GM23338 (cell line): Measurements from ENCODE around the gene ZNF286A. TPM values are rescaled to one million over a fixed set of nuclear protein-coding genes. Genes with fewer than 3 reads are reported as not detected.

Experiments
- ATAC-seq: fragments of 200-7000 bp; cut with Tn5 transposase; 3 replicates; pipeline ENCODE4 v1.9.1; 2020
- DNase-seq: peaks from one replicate; pipeline ENCODE4 v3.0.0-alpha.2; 2015; ENCODE audit warnings: low spot score
- H2AFZ ChIP-seq: fragments of 200-600 bp; sonication (generic); 2 replicates; pipeline ENCODE4 v1.8.0; 2016; ENCODE audit warnings: antibody characterized with exemption, mild to moderate bottlenecking, moderate library complexity
- H3F3A ChIP-seq: fragments of 200-600 bp; sonication (generic); replicated peaks from 2 replicates; pipeline ENCODE4 v1.8.0; 2017; ENCODE audit warnings: antibody characterized with exemption, mixed run types, low read depth
- H3K27ac ChIP-seq: fragments of 200-600 bp; sonication (generic); 2 replicates; pipeline ENCODE4 v1.6.1; 2016; ENCODE audit warnings: low read depth
- H3K27me3 ChIP-seq: fragments of 200-600 bp; sonication (generic); 2 replicates; pipeline ENCODE4 v1.8.0; 2016; ENCODE audit warnings: mild to moderate bottlenecking, mixed run types, moderate library complexity; ENCODE audit not compliant: insufficient read depth
- H3K36me3 ChIP-seq: fragments of 200-600 bp; sonication (generic); 2 replicates; pipeline ENCODE4 v1.8.0; 2016; ENCODE audit warnings: mild to moderate bottlenecking; ENCODE audit not compliant: insufficient read depth
- H3K4me1 ChIP-seq: fragments of 200-600 bp; sonication (generic); 2 replicates; pipeline ENCODE4 v1.8.0; 2016; ENCODE audit warnings: mild to moderate bottlenecking, moderate library complexity; ENCODE audit not compliant: insufficient read depth
- H3K4me2 ChIP-seq: fragments of 200-600 bp; sonication (generic); 2 replicates; pipeline ENCODE4 v1.7.1; 2017; ENCODE audit warnings: mixed run types
- H3K4me3 ChIP-seq: fragments of 200-600 bp; sonication (generic); 2 replicates; pipeline ENCODE4 v1.6.1; 2016; ENCODE audit warnings: mixed run types
- H3K79me2 ChIP-seq: fragments of 200-600 bp; sonication (generic); replicated peaks from 2 replicates; pipeline ENCODE4 v1.8.0; 2017; ENCODE audit warnings: mild to moderate bottlenecking; ENCODE audit not compliant: insufficient read depth
- H3K9me2 ChIP-seq: fragments of 200-600 bp; sonication (generic); 2 replicates; pipeline ENCODE4 v1.8.0; 2017; ENCODE audit not compliant: insufficient read depth
- H4K20me1 ChIP-seq: fragments of 200-600 bp; sonication (generic); replicated peaks from 2 replicates; pipeline ENCODE4 v1.8.0; 2017; ENCODE audit warnings: mild to moderate bottlenecking; ENCODE audit not compliant: insufficient read depth
- H3K27ac Mint-ChIP-seq: 2 replicates; pipeline ENCODE4 v1.8.0; 2020; ENCODE audit warnings: inconsistent platforms, mild to moderate bottlenecking, moderate library complexity, mixed read lengths
- H3K27me3 Mint-ChIP-seq: 3 replicates; pipeline ENCODE4 v1.8.0; 2022; ENCODE audit warnings: low read depth, mild to moderate bottlenecking, moderate library complexity, mixed read lengths, inconsistent platforms; ENCODE audit not compliant: insufficient read depth, poor library complexity
- H3K36me3 Mint-ChIP-seq: 3 replicates; pipeline ENCODE4 v1.8.0; 2021; ENCODE audit warnings: low read depth, mild to moderate bottlenecking, inconsistent platforms, moderate library complexity, mixed read lengths
- H3K4me1 Mint-ChIP-seq: 3 replicates; pipeline ENCODE4 v1.8.0; 2020; ENCODE audit warnings: mild to moderate bottlenecking, inconsistent platforms, mixed read lengths
- H3K4me3 Mint-ChIP-seq: 3 replicates; pipeline ENCODE4 v1.8.0; 2021; ENCODE audit warnings: moderate library complexity, mild to moderate bottlenecking, inconsistent platforms, mixed read lengths
- H3K9me3 Mint-ChIP-seq: 3 replicates; pipeline ENCODE4 v1.8.0; 2020; ENCODE audit warnings: moderate library complexity, mild to moderate bottlenecking, inconsistent platforms, mixed read lengths
- CREB1 ChIP-seq: fragments of 250-450 bp; sonication (Bioruptor Pico); IDR thresholded peaks from 2 replicates; pipeline ENCODE4 v1.5.0; 2020; ENCODE audit warnings: low read depth, mild to moderate bottlenecking, moderate library complexity
- CTCF ChIP-seq, 2 experiments: fragments of 200-600 bp in 1 of 2; sonication (generic) in 1 of 2; conservative IDR thresholded peaks; 2 replicates each; pipeline versions ENCODE4 v1.5.1 to v1.6.1; 2016 to 2017; ENCODE audit warnings: antibody characterized with exemption in 2 of 2, low read depth in 2 of 2, mild to moderate bottlenecking in 2 of 2, moderate library complexity in 1 of 2
- ETS1 ChIP-seq: IDR thresholded peaks from 2 replicates; pipeline ENCODE4 v1.6.1; 2016; ENCODE audit warnings: antibody characterized with exemption
- EZH2 ChIP-seq: fragments of 200-600 bp; sonication (generic); IDR thresholded peaks from one replicate; pipeline ENCODE4 v1.8.0; 2017; ENCODE audit warnings: antibody characterized with exemption, mild to moderate bottlenecking, low read depth; ENCODE audit not compliant: unreplicated experiment
- EZH2phosphoT487 ChIP-seq: fragments of 200-600 bp; sonication (generic); IDR thresholded peaks from one replicate; pipeline ENCODE4 v1.8.1; 2018; ENCODE audit warnings: antibody characterized with exemption; ENCODE audit not compliant: unreplicated experiment
- JUNB ChIP-seq: IDR thresholded peaks from one replicate; pipeline ENCODE4 v1.6.1; 2016; ENCODE audit warnings: antibody characterized with exemption; ENCODE audit not compliant: unreplicated experiment
- NANOG ChIP-seq: IDR thresholded peaks from 2 replicates; pipeline ENCODE4 v1.6.1; 2016; ENCODE audit warnings: antibody characterized with exemption, borderline replicate concordance
- POLR2AphosphoS5 ChIP-seq: IDR thresholded peaks from 2 replicates; pipeline ENCODE4 v1.6.1; 2016; ENCODE audit warnings: antibody characterized with exemption, low read depth
- REST ChIP-seq: IDR thresholded peaks from one replicate; pipeline ENCODE4 v1.6.1; 2018; ENCODE audit warnings: antibody characterized with exemption; ENCODE audit not compliant: unreplicated experiment
- STAT1 ChIP-seq: IDR thresholded peaks from one replicate; pipeline ENCODE4 v1.6.1; 2016; ENCODE audit warnings: antibody characterized with exemption; ENCODE audit not compliant: unreplicated experiment
- ZNF114 ChIP-seq: fragments of 250-450 bp; sonication (Bioruptor Pico); IDR thresholded peaks from 2 replicates; pipeline ENCODE4 v1.5.0; 2020; ENCODE audit warnings: mild to moderate bottlenecking, moderate library complexity
- ZNF331 ChIP-seq: fragments of 250-450 bp; sonication (Bioruptor Pico); IDR thresholded peaks from 2 replicates; pipeline ENCODE4 v1.5.0; 2020; ENCODE audit warnings: low read depth, mild to moderate bottlenecking, moderate library complexity
- polyA plus RNA-seq: library from polyadenylated mRNA; unstranded; fragments of >200 nt; fragmentation: Nextera tagmentation; extraction: Ambion mirVana; gene quantifications from 2 replicates; pipeline ENCODE4 v1.2.1, GENCODE V29; 2016
- total RNA-seq: library from RNA; depleted of rRNA; stranded (reverse); fragments of >200 nt; shearing (Covaris generic); gene quantifications from 2 replicates; pipeline ENCODE4 v1.2.3, GENCODE V29; 2014
- TF ChIP-seq, protein P1 (sequence below): fragments of 250-450 bp; sonication (Bioruptor Pico); IDR thresholded peaks from 2 replicates; pipeline ENCODE4 v1.5.0; 2020; ENCODE audit warnings: mild to moderate bottlenecking, moderate library complexity

Gene ZNF286A
- total and polyA plus RNA-seq, 2 experiments from 2014 or later, result 44.8 to 93.4 TPM

DNA sequence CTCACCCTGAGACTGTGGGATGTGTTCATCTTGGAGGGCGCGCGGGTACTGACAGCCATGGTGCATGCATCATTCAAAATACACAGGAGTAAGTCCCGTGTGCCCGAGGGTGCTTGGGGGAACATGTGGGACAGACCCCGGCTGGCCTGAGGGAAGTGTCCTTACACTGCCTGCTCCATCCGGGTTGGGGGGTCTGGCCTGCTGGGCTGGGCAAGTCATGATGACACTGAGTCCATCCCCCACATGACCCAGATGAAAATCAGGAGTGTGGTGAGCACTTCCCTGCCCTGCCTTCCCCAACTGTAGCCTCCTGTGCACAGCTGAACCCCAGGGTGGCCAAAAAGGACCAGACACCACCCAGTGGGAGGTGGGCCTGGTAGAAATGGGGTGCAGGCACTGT, 43.4 kb downstream of the ZNF286A start:
- ATAC-seq, result no peak
- H3K4me1 Mint-ChIP-seq, result no peaks in the 10 kb centered on the region
- H3K36me3 ChIP-seq, result no peaks in the 10 kb centered on the region
- no peaks in the 10 kb centered on the region for H3K36me3 Mint-ChIP-seq
- H4K20me1 ChIP-seq, result no peaks in the 10 kb centered on the region
- no peak overlapping the region for H3K4me3 Mint-ChIP-seq
- H3K9me2 ChIP-seq, result no peaks in the 10 kb centered on the region
- no peak overlapping the region for H3K4me3 ChIP-seq
- no peak overlapping the region for H2AFZ ChIP-seq
- TF ChIP-seq EZH2phosphoT487 (no peak), ZNF114 (CRISPR knock-in tag) (no peak), EZH2 (no peak), JUNB (no peak), POLR2AphosphoS5 (no peak), NANOG (no peak), CREB1 (no peak), CTCF (conservative IDR thresholded peaks at IDR 0.05; ENCODE audit: low read depth in 2 of 2) (no peak), REST (no peak), STAT1 (no peak), ZNF331 (CRISPR knock-in tag) (no peak), ETS1 (no peak)
- TF ChIP-seq, protein P1, sequence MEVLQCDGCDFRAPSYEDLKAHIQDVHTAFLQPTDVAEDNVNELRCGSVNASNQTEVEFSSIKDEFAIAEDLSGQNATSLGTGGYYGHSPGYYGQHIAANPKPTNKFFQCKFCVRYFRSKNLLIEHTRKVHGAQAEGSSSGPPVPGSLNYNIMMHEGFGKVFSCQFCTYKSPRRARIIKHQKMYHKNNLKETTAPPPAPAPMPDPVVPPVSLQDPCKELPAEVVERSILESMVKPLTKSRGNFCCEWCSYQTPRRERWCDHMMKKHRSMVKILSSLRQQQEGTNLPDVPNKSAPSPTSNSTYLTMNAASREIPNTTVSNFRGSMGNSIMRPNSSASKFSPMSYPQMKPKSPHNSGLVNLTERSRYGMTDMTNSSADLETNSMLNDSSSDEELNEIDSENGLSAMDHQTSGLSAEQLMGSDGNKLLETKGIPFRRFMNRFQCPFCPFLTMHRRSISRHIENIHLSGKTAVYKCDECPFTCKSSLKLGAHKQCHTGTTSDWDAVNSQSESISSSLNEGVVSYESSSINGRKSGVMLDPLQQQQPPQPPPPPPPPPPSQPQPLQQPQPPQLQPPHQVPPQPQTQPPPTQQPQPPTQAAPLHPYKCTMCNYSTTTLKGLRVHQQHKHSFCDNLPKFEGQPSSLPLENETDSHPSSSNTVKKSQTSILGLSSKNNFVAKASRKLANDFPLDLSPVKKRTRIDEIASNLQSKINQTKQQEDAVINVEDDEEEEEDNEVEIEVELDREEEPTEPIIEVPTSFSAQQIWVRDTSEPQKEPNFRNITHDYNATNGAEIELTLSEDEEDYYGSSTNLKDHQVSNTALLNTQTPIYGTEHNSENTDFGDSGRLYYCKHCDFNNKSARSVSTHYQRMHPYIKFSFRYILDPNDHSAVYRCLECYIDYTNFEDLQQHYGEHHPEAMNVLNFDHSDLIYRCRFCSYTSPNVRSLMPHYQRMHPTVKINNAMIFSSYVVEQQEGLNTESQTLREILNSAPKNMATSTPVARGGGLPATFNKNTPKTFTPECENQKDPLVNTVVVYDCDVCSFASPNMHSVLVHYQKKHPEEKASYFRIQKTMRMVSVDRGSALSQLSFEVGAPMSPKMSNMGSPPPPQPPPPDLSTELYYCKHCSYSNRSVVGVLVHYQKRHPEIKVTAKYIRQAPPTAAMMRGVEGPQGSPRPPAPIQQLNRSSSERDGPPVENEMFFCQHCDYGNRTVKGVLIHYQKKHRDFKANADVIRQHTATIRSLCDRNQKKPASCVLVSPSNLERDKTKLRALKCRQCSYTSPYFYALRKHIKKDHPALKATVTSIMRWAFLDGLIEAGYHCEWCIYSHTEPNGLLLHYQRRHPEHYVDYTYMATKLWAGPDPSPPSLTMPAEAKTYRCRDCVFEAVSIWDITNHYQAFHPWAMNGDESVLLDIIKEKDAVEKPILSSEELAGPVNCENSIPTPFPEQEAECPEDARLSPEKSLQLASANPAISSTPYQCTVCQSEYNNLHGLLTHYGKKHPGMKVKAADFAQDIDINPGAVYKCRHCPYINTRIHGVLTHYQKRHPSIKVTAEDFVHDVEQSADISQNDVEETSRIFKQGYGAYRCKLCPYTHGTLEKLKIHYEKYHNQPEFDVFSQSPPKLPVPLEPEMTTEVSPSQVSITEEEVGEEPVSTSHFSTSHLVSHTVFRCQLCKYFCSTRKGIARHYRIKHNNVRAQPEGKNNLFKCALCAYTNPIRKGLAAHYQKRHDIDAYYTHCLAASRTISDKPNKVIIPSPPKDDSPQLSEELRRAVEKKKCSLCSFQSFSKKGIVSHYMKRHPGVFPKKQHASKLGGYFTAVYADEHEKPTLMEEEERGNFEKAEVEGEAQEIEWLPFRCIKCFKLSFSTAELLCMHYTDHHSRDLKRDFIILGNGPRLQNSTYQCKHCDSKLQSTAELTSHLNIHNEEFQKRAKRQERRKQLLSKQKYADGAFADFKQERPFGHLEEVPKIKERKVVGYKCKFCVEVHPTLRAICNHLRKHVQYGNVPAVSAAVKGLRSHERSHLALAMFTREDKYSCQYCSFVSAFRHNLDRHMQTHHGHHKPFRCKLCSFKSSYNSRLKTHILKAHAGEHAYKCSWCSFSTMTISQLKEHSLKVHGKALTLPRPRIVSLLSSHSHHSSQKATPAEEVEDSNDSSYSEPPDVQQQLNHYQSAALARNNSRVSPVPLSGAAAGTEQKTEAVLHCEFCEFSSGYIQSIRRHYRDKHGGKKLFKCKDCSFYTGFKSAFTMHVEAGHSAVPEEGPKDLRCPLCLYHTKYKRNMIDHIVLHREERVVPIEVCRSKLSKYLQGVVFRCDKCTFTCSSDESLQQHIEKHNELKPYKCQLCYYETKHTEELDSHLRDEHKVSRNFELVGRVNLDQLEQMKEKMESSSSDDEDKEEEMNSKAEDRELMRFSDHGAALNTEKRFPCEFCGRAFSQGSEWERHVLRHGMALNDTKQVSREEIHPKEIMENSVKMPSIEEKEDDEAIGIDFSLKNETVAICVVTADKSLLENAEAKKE, result no peak
- no peak overlapping the region for H3K27ac ChIP-seq
- H3K9me3 Mint-ChIP-seq, result peaks cover 5% of the 10 kb centered on the region; the same call in 2 of the 3 replicates
- H3K27me3 Mint-ChIP-seq, result peaks cover 3% of the 10 kb centered on the region
- no peak overlapping the region for H3K4me2 ChIP-seq
- H3K79me2 ChIP-seq, result no peaks in the 10 kb centered on the region
- no peaks in the 10 kb centered on the region; the same call in 1 of the 2 replicates for H3K4me1 ChIP-seq
- H3K27ac Mint-ChIP-seq, result no peak overlapping the region
- DNase-seq, result no peak
- no peaks in the 10 kb centered on the region for H3K27me3 ChIP-seq
- no peaks in the 10 kb centered on the region for H3F3A ChIP-seq
